Activated naive CD4-positive, alpha-beta T cell (primary cell): ENCODE results near the gene KLF6.
A peak's percentile ranks its signal among the peaks of the same experiment; 100 is the strongest.
"Not testable (repeated sequence)": the region's sequence is repeated elsewhere in the genome, so short reads cannot be mapped to it uniquely, and the experiment has no call there.

Experiments used
- DNase-seq, 4 experiments: peaks; one replicate each; lab custom pipeline; 2025; lab: John Stamatoyannopoulos, UW

The KLF6 gene

GRCh38 chr10:3757250-3757637 lies 27.8 kb downstream of the KLF6 start:
- DNase-seq: no peak

- DNase-seq: no peak
These were observed 28.7 kb downstream of the KLF6 start for GRCh38 chr10:3756360-3756740.

GRCh38 chr10:3755440-3756359 lies 29.3 kb downstream of the KLF6 start:
- DNase-seq: no peak

GRCh38 chr10:3754727-3755439 lies 30.1 kb downstream of the KLF6 start:
- no peak for DNase-seq

GRCh38 chr10:3750854-3751253 lies 34.2 kb downstream of the KLF6 start:
- no peak for DNase-seq

GRCh38 chr10:3750006-3750816 lies 34.8 kb downstream of the KLF6 start:
- no peak for DNase-seq

GRCh38 chr10:3749600-3749999 lies 35.4 kb downstream of the KLF6 start:
- DNase-seq: no peak

- DNase-seq: no peak
These were observed 36.0 kb downstream of the KLF6 start for GRCh38 chr10:3749011-3749410.

- DNase-seq: no peak
These were observed 36.5 kb downstream of the KLF6 start for GRCh38 chr10:3748484-3748883.

- no peak for DNase-seq
These were observed 37.0 kb downstream of the KLF6 start for GRCh38 chr10:3747984-3748383.

- no peak for DNase-seq
These were observed 37.6 kb downstream of the KLF6 start for GRCh38 chr10:3747248-3747960.

GRCh38 chr10:3746634-3747033 lies 38.4 kb downstream of the KLF6 start:
- DNase-seq: no peak

- DNase-seq: no peak
These were observed 39.5 kb downstream of the KLF6 start for GRCh38 chr10:3745521-3745920.

GRCh38 chr10:3741688-3742461 lies 43.1 kb downstream of the KLF6 start:
- DNase-seq: no peak

GRCh38 chr10:3740157-3740871 lies 44.7 kb downstream of the KLF6 start:
- no peak for DNase-seq

- DNase-seq: no peak
These were observed 46.1 kb downstream of the KLF6 start for GRCh38 chr10:3738855-3739350.

- no peak for DNase-seq
These were observed 47.1 kb downstream of the KLF6 start for GRCh38 chr10:3737864-3738263.

- DNase-seq: peak in 1 of 4 experiments; percentile 5
These were observed 49.8 kb downstream of the KLF6 start for GRCh38 chr10:3735175-3735574.

- no peak for DNase-seq
These were observed 50.9 kb downstream of the KLF6 start for GRCh38 chr10:3734111-3734510.

GRCh38 chr10:3732183-3732582 lies 52.8 kb downstream of the KLF6 start:
- DNase-seq: not testable (repeated sequence)
